GM21576 (cell line): ENCODE measurements around the gene PEX5.
"Not testable (repeated sequence)": the region's sequence is repeated elsewhere in the genome, so short reads cannot be mapped to it uniquely, and the experiment has no call there.

Source experiments
- ATAC-seq: cut with Tn5 transposase; IDR thresholded peaks from one replicate; pipeline ENCODE4 v1.9.1; 2021; ENCODE audit warnings: mild to moderate bottlenecking, moderate library complexity; ENCODE audit not compliant: unreplicated experiment

The PEX5 gene

DNA sequence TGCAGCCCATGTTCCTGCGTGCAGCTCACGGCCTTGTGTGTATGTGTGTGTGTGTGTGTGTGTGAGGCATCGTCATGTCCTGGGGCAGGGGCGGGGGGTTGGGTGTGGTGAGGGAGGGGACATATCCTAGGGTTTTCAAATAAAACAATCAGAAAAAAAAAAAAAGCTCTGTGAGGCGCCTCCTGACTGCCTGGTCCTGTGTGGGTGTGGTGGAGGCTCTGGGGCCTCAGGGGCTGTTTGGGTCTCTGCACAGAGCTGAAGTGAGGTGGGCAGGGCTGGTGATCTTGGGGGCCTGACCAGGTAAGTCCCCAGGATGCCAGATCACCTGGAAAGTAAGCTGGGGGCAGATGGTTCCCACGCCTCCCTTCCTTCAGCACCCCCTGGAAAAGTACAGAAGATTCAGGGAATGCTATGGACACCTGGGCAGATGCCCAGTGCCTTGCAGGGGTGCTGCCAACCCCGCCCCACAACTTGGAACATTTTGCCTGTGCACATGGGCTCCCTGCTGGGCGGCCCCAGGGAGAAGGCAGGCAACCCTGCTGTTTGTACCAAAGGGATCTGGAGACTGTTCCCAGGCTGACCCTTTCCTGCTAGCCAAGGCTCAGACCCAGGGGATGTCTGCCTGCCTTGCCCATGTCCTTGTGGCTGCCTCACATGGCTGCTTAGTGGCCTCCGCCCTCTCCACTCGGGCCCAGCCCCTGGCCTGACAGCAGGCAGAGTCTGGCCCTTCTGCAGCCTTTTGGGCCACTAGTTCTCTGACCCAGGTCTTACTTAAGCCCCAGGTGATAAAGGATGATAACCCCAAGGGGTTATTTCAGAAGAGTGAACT is 30.5 kb upstream of the PEX5 start:
- no peak for ATAC-seq

DNA sequence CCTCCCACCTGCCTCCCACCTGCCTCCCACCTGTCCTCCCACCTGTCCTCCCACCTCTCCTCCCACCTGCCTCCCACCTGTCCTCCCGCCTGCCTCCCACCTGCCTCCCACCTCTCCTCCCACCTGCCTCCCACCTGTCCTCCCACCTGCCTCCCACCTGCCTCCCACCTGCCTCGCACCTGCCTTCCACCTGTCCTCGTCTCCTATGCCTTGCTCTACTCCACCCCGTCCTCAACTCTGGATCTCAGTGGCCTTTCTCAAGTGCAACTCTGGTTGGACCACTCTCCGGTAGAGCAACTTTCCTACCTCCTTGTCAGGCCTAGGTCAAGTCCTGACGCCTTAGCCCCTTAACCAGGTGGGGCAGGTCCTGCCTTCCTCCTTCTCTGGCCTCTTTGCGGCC is 29.3 kb upstream of the PEX5 start:
- ATAC-seq, result no peak

DNA sequence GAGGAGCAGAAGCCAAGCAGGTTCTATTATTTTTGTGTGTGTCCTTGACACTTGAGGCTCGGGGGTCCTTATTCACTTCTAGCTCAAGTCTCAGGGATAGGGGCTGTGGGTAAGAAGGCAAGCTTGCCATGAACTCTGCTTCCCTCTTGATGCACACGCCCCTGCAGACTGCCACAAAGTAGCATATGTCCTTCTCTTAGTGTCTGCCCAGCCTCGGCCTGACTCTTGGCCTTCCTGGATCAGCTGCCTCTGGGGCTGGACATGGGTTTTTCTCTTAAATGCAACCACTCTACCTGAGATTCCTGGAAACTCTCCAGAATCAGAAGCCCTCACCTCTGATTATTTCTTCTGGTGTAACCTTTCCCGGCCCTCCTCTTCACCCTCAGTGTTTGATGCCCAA is 28.2 kb upstream of the PEX5 start:
- ATAC-seq, result no peak

DNA sequence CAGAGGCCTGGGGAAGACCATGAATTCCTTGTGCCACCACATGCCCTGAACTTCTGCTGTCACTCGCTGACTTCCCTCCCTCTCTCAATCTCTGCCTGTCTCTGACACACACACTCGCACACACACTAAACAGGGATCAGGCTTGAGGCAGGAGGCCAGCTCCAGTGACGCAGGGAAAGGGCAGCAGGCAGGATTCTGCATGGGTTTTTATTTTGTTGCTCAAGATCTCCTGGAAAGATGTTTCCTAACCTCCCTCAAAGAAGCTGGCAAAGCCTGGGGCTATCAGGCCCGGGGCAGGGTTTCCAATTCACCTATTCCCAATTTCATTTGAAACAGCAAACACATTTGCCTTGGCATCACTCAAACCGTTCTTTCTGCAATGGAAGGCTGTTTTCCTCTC is 27.7 kb upstream of the PEX5 start:
- no peak for ATAC-seq

DNA sequence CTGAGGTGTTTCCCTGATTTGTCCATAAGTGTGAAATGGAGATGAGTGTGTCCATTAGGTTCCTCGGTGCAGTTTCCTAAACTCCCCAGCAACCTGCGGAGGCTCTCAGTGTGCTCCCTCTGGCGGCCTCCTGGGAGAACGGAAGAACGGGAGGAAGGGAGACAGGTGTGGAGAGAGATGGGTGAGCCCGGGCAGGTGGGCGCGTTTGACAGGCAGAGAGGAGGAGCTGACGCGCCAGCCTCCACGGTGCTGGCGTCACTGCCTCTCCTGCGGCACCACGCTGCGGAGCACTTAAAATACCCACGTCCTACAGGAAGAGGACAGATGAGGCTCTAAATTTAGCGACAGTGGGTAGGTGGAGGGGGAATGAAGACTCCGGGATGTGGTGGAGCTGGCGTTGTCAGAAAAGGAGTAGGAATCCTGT is 26.8 kb upstream of the PEX5 start:
- ATAC-seq, result no peak

DNA sequence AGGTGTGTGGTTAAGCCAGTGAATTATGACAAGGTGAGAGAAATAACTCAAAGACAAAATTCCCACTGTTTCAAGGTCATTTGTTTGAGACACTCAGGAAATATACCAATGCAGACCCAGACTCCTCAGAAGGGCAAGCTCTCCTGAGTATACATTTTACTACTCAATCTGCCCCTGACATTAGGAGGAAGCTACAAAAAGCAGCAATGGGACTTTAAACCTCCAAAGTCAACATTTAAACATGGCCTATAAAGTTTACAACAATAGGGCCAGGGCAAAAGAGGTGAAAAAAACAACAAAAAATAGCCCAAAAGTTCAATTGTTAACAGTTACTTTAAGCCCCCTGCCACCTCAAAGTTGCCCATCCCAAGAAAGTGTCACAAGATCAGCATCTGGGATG is 19.5 kb upstream of the PEX5 start:
- ATAC-seq, result no peak

DNA sequence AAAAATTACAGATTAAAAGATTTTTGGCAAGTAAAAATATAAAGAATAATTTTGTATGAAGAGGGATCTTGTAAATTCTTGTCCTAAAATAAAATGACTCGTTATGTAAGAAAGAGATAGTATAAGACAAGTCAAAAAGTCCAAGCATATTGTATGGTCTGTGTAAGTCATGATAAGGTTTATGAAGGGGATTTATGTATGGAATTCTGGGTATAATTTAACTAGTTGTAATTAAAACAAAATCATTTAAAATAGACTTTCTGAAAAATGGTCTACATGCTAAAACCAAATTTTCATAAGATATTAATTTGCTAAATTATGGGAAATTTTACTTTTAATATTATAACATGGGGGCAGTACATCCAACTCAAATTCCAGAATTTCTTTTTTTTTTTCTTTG is 17.6 kb upstream of the PEX5 start:
- no peak for ATAC-seq

DNA sequence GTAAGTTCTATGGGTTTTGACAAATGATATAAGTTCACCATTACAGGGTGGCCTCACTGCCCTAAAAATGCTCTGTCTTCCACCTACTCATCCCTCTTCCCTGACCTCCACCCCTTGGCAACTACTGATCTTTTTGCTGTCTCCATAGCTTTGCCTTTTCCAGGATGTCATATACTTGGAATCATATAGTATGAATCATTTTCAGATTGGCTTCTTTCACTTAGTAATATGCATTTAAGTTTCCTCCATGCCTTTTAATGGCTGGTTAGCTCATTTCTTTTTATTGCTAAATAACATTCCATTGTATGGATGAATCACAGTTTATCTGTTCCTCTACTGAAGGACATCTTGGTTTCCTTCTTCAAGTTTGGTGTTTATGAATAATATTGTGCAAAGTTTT is 14.0 kb upstream of the PEX5 start:
- no peak for ATAC-seq

DNA sequence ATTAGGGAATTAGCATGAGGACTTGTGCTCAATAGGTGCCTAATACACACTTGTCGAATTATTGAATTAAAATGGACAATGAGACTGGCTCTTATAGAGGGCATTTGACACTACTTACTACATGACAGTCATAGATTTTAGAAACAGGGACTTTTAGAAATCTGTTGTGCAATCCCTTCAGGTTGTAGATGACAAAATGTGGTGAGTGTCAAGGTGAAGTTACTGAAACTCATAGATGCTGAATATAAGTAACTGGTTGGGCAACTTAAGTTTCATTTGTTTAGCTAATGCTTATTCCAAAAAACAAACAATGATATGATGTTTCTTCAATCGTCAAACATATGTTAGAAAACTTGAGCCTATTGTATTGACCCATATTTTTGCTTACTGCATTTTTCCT is 12.9 kb upstream of the PEX5 start:
- no peak for ATAC-seq

DNA sequence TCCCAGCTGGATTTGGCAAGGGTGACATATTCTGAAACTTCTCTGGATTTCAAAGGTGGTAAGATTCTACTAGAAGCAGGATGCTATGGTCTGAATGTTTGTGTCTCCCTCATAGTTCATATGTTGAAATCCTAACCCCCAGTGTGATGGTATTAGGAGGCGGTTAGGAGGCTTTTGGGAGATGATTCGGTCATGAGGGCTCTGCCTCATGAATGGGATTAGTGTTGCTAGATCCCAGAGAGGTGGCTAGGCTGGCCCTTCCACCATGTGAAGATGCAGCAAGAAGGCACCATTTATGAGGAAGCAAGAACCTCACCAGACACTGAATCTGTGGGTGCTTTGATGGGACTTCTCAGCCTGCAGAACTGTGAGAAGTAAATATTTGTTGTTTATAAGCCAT is 11.0 kb upstream of the PEX5 start:
- ATAC-seq, result no peak

DNA sequence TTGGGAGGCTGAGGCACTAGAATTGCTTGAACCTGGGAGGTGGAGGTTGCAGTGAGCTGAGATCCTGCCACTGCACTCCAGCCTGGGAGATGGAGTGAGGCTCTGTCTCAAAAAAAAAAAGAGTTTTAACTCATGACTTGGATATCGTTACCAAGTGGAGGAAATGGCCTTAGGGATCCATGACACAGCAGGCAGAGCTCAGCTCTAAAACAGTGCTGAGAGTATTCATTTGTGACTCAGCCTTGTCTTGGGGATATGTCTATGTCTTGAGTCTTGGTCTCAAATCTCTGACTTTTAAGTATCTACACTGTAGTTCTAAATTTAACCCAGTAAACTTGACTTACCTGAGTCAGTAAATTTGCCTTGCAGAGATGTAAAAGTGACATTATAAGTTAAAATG is 8.8 kb upstream of the PEX5 start:
- no peak for ATAC-seq

DNA sequence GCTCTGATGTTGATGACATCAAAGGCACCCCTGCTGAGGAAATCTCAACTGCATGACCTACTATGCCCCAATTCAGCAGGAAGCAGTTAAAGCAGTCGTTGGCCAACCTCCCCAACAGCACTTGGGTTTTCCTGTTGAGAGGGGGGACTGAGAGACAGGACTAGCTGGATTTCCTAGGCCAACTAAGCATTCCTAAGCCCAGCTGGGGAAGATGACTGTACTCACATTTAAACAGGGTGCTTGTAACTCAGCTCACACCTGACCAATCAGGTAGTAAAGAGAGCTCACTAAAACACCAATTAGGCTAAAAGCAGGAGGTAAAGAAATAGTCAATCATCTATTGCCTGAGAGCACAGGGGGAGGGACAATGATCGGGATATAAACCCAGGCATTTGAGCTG is 3.4 kb upstream of the PEX5 start:
- not testable (repeated sequence) for ATAC-seq

DNA sequence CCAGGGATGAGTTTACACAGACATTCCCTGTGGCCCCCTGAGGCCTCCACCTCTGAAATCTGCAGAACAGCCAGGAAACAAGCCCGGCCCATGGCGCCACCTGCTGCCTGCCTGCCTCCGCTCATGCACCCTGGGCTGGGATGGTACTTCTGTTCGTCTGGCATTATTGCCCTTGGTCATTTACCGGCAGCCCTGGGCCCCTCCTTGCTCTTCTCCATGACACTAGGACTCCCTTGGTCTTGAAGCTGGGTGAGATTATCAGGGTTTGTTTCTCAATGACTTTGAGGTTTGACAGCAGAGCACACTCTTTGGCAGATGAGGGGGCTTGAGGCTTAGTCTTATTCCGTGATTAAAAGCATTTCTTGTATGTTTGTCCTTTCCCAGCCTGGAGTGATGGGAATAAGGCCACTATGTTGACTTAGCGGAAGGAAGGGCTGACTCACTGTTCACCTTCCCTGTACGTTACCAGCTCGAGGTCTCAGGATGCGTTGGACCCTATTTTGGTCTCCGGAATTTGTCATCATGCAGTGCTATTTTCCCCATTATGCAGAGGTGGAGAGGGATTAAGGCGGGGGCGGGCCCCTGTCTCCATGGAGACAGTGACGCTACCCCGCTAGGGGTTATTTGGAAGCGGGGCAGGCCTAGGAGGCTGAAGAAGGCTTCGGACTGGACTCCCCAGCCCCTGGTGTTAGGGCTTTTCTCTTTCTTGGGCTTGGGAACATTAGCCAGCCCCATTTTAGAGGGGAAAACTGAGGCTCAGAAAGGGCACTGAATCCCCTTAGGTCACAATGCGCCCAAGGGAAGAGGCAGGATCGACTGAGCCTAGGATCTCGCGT is 706 bp upstream of the PEX5 start:
- peak; percentile 22 for ATAC-seq

DNA sequence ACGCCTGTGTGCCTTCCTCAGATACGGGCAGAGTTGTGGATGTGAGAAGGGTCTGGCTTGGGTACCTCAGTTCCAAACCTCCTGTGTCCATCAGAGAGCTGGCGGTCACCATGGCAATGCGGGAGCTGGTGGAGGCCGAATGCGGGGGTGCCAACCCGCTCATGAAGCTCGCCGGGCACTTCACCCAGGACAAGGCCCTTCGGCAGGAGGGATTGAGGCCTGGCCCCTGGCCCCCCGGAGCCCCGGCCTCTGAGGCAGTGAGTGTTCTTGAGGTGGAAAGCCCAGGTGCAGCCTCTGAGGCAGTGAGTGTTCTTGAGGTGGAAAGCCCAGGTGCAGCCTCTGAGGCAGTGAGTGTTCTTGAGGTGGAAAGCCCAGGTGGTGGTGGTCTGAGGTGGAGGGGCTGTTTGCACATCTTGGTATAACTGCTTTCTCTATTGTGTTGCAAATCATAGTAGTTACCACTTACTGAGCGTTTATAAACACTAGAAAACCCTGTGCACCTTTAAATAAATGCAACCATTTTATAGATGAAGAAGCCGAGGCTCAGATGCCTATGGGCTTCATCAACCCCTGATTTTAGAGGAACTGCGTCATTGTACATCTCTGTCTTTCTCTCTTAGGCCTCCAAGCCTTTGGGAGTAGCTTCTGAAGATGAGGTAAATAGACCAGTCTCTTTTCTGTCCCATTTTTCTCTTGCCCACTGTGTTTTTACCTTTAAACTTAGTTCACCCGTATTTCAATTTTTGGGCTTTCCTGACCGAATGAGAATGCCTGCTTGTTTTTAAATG is 976 bp downstream of the PEX5 start:
- ATAC-seq, result peak; percentile 10

DNA sequence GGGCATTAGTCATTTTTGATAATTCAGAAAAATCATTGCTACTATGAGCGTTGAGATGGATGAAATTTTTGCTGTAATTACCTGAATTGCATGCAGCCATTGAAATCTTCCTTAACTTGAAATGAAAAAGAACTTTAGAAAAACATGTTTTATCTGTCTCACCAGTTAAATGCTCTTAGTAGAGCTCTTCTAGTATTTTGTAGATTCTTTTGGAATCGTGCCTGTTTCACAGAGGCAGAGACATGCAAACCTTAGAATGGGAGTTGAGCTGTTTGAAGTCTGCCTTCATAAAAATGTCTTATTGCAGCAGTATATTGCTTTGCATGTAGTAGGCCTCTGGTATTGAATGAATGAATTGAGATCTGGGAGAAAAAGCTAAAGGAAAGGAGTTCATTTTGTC is 4.2 kb downstream of the PEX5 start:
- ATAC-seq, result no peak

DNA sequence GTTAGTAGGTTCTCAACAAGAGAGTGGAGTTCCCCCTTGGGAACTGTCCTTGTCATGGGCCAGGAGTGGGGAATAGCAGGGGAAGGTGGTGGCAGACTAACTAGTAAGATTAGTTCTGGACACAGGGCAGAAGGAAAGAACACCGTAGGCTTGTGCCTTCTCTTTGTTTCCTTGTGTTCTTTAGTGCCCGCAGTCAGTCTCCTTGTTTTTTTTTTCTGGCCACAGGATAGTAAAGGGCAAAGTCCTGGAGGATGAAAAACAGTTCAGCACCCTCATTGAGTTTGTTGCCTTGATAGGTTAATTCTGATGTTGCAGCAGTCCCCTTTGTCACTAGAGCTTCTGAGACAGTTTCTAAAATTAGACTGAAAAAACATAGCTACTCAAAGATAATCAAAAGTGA is 8.4 kb downstream of the PEX5 start:
- ATAC-seq, result no peak

DNA sequence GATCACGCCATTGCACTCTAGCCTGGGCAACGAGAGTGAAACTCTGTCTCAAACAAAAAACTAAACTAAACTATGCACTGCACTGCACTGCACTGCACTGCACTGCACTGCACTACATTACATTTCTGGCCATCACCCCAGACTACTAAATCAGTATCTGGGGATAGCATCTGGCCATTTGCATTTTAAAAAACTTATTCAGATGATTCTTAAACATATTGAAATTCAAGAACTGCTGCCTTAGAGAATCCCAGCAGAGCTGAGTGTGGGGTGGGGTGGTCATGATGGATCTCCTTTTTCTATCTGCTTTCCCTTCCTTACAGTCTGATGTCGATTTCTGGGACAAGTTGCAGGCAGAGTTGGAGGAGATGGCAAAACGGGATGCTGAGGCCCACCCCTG is 13.6 kb downstream of the PEX5 start:
- ATAC-seq, result no peak

DNA sequence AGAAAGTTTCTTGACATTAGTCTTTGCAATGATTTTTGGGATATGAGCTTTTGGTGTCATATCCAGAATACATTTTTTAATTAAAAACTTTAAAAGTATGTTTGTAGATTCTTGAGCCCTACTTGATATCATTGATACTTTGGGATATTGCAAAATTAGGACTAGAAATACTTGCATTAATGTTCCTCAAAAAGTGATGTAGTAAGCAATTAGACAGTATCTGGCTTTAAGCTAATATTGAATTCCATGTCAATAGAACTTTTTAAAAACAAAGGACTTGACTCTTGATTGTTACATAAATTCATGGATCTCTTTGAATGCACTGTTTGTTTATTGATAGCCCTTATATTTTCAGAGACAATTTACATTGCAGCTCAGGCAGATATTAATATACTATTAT is 15.6 kb downstream of the PEX5 start:
- no peak for ATAC-seq

DNA sequence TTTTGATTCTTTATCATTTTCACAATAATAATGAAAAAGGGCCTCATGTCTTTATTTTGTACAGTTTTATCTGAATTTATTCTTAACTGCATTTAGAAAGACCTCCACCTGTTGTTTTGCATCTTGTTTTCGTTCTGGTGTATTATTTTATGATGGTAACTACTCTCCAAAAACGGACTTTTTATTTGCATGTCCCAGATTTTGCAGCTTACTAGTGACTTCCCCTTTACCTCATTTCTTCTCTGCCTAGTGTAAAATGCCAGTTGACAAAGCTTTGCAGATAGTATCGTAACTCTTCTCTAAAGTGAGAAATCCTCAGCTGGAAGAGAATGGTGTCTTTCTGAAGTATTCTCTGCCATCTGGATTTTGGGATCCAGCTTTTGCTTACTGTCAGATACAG is 17.2 kb downstream of the PEX5 start:
- ATAC-seq, result no peak

DNA sequence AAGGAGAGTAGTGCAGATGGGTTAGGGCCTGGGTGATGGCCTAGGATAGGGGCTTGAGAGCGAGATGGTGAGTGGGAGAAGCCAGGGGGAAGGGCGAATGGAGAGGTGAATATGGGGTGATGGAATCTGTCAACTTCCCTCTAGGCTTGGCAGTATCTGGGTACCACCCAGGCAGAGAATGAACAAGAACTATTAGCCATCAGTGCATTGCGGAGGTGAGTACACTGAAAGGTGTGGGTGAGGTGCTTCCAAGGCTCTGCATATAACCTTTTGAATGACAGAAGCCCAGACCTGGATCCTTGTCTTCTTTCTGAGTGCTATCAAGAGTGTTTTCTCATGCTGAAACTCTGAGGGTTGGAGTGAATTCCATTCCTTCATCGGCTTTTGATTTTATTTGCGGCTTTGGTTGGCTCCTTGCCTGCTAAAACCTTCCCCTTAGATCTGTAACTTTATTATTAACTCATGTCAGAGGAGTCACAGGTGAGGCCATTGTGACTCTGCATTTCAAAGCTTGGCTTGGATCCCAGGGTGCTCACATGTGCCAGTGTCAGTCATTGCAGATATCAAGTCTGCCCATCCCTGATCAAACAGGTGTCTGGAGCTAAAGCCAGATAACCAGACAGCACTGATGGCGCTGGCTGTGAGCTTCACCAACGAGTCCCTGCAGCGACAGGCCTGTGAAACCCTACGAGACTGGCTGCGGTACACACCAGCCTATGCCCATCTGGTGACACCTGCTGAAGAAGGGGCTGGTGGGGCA is 18.6 kb downstream of the PEX5 start:
- ATAC-seq, result no peak

DNA sequence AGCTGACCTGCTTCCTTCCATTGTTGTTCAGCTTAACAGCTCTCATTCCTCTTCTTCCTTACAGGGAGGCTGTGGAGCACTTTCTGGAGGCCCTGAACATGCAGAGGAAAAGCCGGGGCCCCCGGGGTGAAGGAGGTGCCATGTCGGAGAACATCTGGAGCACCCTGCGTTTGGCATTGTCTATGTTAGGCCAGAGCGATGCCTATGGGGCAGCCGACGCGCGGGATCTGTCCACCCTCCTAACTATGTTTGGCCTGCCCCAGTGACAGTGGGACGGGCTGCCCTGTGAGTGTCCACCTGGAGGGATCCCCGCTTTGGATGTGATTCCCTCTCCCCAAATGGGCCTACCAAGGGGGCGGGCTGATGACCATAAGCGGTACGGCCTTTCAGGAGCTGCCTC is 20.5 kb downstream of the PEX5 start:
- no peak for ATAC-seq
